ENCODE data around the gene TNS3.
A peak's percentile ranks its signal among the peaks of the same experiment; 100 is the strongest.

TNS3 gene

DNA sequence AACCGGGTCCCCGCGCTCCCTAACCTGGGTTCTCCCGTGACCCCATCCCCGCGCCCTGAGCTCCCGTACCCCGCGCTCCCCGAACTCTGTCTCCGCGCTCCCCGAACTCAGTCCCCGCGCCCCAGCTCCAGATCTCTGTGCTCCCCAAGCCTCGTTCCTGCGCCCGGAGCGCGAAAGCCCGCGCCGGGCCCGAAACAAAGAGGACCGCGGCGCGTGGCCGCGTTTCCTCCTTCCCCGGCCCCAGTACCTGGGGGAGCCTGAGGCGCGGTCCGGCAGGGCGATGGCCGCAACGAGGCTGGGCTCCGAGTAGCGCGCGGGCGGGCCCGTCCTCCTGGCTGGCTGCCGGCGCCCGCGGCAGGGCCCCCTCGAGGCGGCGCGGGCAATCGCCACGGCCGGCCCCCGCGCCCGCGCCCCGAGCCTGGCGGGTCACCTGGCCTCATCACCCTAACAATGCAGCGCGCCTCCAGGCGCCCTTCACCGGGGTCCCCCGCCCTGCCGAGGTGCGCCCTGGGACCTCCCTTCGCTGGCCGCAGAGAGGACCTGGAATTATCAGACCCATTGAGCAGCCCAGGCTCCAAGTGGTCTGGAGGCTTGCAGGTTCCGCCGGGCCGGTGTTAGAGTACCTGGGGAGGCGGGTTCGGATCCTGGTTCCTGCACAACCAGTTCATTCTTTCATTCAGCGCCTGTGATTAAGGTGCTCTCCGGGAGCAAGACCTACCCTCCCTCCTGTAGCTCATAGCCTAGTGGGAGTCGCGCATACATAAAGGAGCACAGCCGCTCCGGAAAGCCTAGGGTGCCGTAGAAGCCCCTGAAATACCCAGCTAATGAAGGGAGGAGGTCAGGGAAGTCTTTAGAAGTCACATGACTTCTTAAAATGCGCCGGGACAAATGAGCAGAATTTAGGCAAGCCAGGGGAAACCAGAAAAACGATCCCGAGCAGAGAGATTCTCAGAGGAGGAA is at the start of gene TNS3:
TNS3 (minus strand) TSS at position 308 of the 960 bp plus-strand sequence. CDS start 142,475 bp downstream, outside the sequence.
- DNase-seq: peak; percentile 67
- peaks cover 45% of the 10 kb centered on the region for H3K79me2 ChIP-seq (ENCODE audit: low read length)
- no peaks in the 10 kb centered on the region; the same call in 1 of the 2 replicates for H4K20me1 ChIP-seq (ENCODE audit: insufficient read depth, low read length)
- H3K4me3 ChIP-seq (ENCODE audit: low read length): peak within 1 kb of the TSS; percentile 91
- no peaks in the 10 kb centered on the region for H3K9me3 ChIP-seq (replicated peaks; ENCODE audit: insufficient read depth, low read length)
- no peaks in the 10 kb centered on the region; the same call in 1 of the 2 replicates for H3K27me3 ChIP-seq (replicated peaks; ENCODE audit: insufficient read depth, low read length)
- no peak within 1 kb of the TSS for H3K27ac ChIP-seq (ENCODE audit: low read length)
- H3K36me3 ChIP-seq (replicated peaks; ENCODE audit: insufficient read depth, low read length): no peaks in the 10 kb centered on the region
- no peaks in the 10 kb centered on the region for H3F3A ChIP-seq (ENCODE audit: insufficient read depth, low read length)
- H3K4me1 ChIP-seq (ENCODE audit: low read length): 0 out of 2 replicates have a peak, but pooled peaks cover 7% of the 10 kb centered on the region
- TF ChIP-seq EZH2 (optimal IDR thresholded peaks at IDR 0.05; ENCODE audit: low read depth, low read length) (no peak), EZH2phosphoT487 (IDR thresholded peaks at IDR 0.05; ENCODE audit: low read length) (no peak)
- TF ChIP-seq, protein P1, sequence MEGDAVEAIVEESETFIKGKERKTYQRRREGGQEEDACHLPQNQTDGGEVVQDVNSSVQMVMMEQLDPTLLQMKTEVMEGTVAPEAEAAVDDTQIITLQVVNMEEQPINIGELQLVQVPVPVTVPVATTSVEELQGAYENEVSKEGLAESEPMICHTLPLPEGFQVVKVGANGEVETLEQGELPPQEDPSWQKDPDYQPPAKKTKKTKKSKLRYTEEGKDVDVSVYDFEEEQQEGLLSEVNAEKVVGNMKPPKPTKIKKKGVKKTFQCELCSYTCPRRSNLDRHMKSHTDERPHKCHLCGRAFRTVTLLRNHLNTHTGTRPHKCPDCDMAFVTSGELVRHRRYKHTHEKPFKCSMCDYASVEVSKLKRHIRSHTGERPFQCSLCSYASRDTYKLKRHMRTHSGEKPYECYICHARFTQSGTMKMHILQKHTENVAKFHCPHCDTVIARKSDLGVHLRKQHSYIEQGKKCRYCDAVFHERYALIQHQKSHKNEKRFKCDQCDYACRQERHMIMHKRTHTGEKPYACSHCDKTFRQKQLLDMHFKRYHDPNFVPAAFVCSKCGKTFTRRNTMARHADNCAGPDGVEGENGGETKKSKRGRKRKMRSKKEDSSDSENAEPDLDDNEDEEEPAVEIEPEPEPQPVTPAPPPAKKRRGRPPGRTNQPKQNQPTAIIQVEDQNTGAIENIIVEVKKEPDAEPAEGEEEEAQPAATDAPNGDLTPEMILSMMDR (IDR thresholded peaks at IDR 0.05; ENCODE audit: low read length): no peak; the same call in 1 of the 2 replicates
- H2AFZ ChIP-seq (ENCODE audit: low read length): peak within 1 kb of the TSS; percentile 91
- peak within 1 kb of the TSS; percentile 92 for H3K4me2 ChIP-seq (ENCODE audit: low read depth, low read length)
- H3K9ac ChIP-seq (ENCODE audit: low read length): peak within 1 kb of the TSS; percentile 88
- no peaks in the 10 kb centered on the region for H3K9me2 ChIP-seq (replicated peaks; ENCODE audit: insufficient read depth, low read length)

DNA sequence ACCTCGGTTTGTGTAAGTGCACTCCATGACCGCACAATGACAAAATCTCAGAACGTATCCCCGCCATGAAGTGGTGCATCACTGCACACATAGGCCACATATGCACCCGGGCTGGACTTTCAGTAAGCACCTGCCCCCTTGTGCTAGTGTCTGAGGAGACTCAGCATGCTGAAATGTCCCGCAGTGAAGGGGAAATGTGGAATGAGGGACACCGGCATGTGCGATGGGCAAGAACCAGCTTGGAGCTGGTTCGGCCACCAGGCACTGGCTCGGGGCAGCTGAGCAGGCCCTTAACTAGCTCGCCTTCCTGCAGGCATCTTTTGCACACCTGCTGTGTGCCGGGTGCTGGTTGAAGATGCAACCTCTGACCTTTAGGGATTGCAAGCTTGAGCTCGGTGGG is 49.8 kb upstream of the TNS3 start:
- Histone ChIP-seq H3K79me2 (ENCODE audit: low read length) (no peaks in the 10 kb centered on the region), H3K9me2 (replicated peaks; ENCODE audit: insufficient read depth, low read length) (no peaks in the 10 kb centered on the region), H3K4me2 (ENCODE audit: low read depth, low read length) (no peak overlapping the region), H3K36me3 (replicated peaks; ENCODE audit: insufficient read depth, low read length) (no peaks in the 10 kb centered on the region), H3K9ac (ENCODE audit: low read length) (no peak overlapping the region), H3F3A (ENCODE audit: insufficient read depth, low read length) (peaks cover 12% of the 10 kb centered on the region), H3K27me3 (replicated peaks; ENCODE audit: insufficient read depth, low read length) (no peaks in the 10 kb centered on the region), H3K4me1 (ENCODE audit: low read length) (peaks cover 12% of the 10 kb centered on the region), H3K9me3 (replicated peaks; ENCODE audit: insufficient read depth, low read length) (no peaks in the 10 kb centered on the region), H3K4me3 (ENCODE audit: low read length) (no peak overlapping the region), H2AFZ (ENCODE audit: low read length) (no peak overlapping the region), H3K27ac (ENCODE audit: low read length) (no peak overlapping the region), H4K20me1 (ENCODE audit: insufficient read depth, low read length) (no peaks in the 10 kb centered on the region)
- TF ChIP-seq, protein P1 (IDR thresholded peaks at IDR 0.05; ENCODE audit: low read length): no peak
- TF ChIP-seq EZH2 (optimal IDR thresholded peaks at IDR 0.05; ENCODE audit: low read depth, low read length): no peak
- no peak for TF ChIP-seq EZH2phosphoT487 (IDR thresholded peaks at IDR 0.05; ENCODE audit: low read length)
- no peak for DNase-seq

DNA sequence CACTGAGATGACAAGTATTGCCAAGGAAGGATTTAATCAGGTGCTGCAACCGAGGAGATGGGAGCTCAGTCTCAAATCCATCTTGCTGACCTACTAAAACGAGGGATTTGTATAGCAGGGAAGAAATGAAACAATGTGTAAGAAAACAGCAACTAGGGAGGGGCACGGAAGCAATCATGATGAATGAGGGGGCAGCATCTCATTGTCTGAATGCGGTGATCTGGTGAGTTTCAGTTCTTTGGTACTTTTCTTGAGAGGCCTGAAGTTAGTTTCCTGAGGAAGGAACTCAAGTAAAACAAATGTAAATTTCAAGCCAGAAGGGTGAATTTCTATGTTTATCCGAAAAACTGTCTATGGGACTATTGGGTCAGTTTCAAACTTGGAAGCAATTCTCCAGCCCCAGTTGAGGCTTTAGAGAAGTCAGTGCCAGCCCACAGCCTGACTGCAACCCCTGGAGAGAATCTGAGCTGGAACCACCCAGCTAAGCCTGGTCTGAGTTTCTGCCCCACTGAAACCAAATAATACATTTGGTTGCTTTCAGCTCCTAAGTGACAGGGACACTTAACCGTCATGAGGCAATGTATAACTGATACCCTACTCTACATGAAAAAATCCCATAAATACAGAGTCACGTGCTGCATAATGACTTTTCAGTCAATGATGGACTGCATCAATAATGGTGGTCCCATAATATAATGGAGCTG is 45.8 kb upstream of the TNS3 start:
- Histone ChIP-seq H3K4me2 (ENCODE audit: low read depth, low read length) (peak overlapping the region; percentile 79), H3K9me2 (replicated peaks; ENCODE audit: insufficient read depth, low read length) (no peaks in the 10 kb centered on the region), H2AFZ (ENCODE audit: low read length) (peak overlapping the region; percentile 53), H3K36me3 (replicated peaks; ENCODE audit: insufficient read depth, low read length) (no peaks in the 10 kb centered on the region), H3F3A (ENCODE audit: insufficient read depth, low read length) (peaks cover 12% of the 10 kb centered on the region), H3K9me3 (replicated peaks; ENCODE audit: insufficient read depth, low read length) (no peaks in the 10 kb centered on the region), H3K27me3 (replicated peaks; ENCODE audit: insufficient read depth, low read length) (no peaks in the 10 kb centered on the region), H3K79me2 (ENCODE audit: low read length) (no peaks in the 10 kb centered on the region), H3K9ac (ENCODE audit: low read length) (peak overlapping the region; percentile 43), H3K27ac (ENCODE audit: low read length) (peak overlapping the region; percentile 90), H3K4me1 (ENCODE audit: low read length) (peaks cover 21% of the 10 kb centered on the region), H3K4me3 (ENCODE audit: low read length) (peak overlapping the region; percentile 12; the same call in 1 of the 2 replicates), H4K20me1 (ENCODE audit: insufficient read depth, low read length) (no peaks in the 10 kb centered on the region)
- peak; percentile 79 for DNase-seq
- TF ChIP-seq EZH2phosphoT487 (IDR thresholded peaks at IDR 0.05; ENCODE audit: low read length) (no peak), EZH2 (optimal IDR thresholded peaks at IDR 0.05; ENCODE audit: low read depth, low read length) (no peak)
- TF ChIP-seq, protein P1 (IDR thresholded peaks at IDR 0.05; ENCODE audit: low read length): no peak
